GM13977 (cell line): ENCODE data around the gene HIP1.
A peak's percentile ranks its signal among the peaks of the same experiment; 100 is the strongest.
"Not testable (repeated sequence)": the region's sequence is repeated elsewhere in the genome, so short reads cannot be mapped to it uniquely, and the experiment has no call there.

Experiments
- DNase-seq: peaks from one replicate; pipeline ENCODE4 v3.0.0; 2012; ENCODE audit warnings: low spot score
- CTCF ChIP-seq: IDR thresholded peaks from 2 replicates; pipeline ENCODE4 v1.5.1; 2012; ENCODE audit warnings: mild to moderate bottlenecking, control low read depth; ENCODE audit not compliant: insufficient read depth; ENCODE audit errors: extremely low read depth, missing control alignments
- in situ Hi-C: fragments of 300-500 bp; cut with MboI; formaldehyde crosslinking; loops from one replicate; pipeline ENCODE4 v1.12.0; 2022; ENCODE audit warnings: low sequenced_read_pairs, low pct_unique_long_range_greater_than_20kb, mixed read lengths, inconsistent platforms; ENCODE audit not compliant: unreplicated experiment

HIP1 gene

GRCh38 chr7:75718390-75719031 is 20.2 kb downstream of the HIP1 start:
- no peak for DNase-seq
- TF ChIP-seq CTCF: no peak
- in situ Hi-C loops: no loop called here

- in situ Hi-C loops, DNase-seq: not testable (repeated sequence)
Observed at GRCh38 chr7:75717746-75718145, 21.0 kb downstream of the HIP1 start.

- no peak for TF ChIP-seq CTCF
- DNase-seq: no peak
- in situ Hi-C loops: no loop called here
Observed at GRCh38 chr7:75716992-75717626, 21.6 kb downstream of the HIP1 start.

- TF ChIP-seq CTCF: no peak
- in situ Hi-C loops: no loop called here
- no peak for DNase-seq
Observed at GRCh38 chr7:75715864-75716263, 22.9 kb downstream of the HIP1 start.

GRCh38 chr7:75712517-75713361 is 26.0 kb downstream of the HIP1 start:
- in situ Hi-C loops: no loop called here
- DNase-seq: no peak
- no peak for TF ChIP-seq CTCF

GRCh38 chr7:75711656-75712514 is 26.9 kb downstream of the HIP1 start:
- no peak for TF ChIP-seq CTCF
- in situ Hi-C loops: no loop called here
- DNase-seq: peak; percentile 20
